GM12873 (cell line): Measurements from ENCODE around the gene NSUN7.

Source experiments
- CTCF ChIP-seq: IDR thresholded peaks from 2 replicates; pipeline ENCODE4 v1.5.1; 2012; ENCODE audit warnings: low read depth, mild to moderate bottlenecking, moderate library complexity, low read length, control low read depth; ENCODE audit not compliant: insufficient read depth; ENCODE audit errors: missing control alignments

NSUN7 gene

GRCh38 chr4:40737879-40738278 lies 11.9 kb upstream of the NSUN7 start:
- no peak for TF ChIP-seq CTCF

- TF ChIP-seq CTCF: no peak
Measured at GRCh38 chr4:40739347-40739746, 10.4 kb upstream of the NSUN7 start.

- no peak for TF ChIP-seq CTCF
Measured at GRCh38 chr4:40744218-40744617, 5.5 kb upstream of the NSUN7 start.

GRCh38 chr4:40745285-40745984 lies 4.3 kb upstream of the NSUN7 start:
- TF ChIP-seq CTCF: no peak

GRCh38 chr4:40747207-40747835 lies 2.4 kb upstream of the NSUN7 start:
- no peak for TF ChIP-seq CTCF

- no peak for TF ChIP-seq CTCF
Measured at GRCh38 chr4:40750461-40751258, 905 bp downstream of the NSUN7 start.

- no peak for TF ChIP-seq CTCF
Measured at GRCh38 chr4:40755616-40756015, 5.9 kb downstream of the NSUN7 start.
